Measurements from ENCODE around the gene GAD1.

Gene GAD1

DNA sequence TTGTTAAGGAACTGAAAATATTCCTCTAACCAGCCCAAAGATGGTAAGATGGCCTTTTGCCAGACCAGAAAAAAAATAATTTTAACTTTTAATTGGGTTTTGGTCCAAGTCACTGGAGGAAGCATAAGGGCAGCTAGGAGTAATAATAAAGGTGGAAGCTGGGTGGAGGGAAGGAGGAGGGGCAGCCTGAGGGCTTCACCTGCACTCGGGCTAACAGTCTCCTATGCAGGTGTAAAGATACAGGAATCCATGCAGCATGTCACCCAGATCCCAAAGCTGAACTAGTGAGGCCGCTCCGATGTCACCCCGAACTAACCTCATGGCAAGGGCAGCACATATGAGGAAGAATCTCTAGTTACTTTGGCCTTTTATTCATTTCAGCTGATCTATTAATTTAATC is 75.2 kb downstream of the GAD1 start:
- no peak for DNase-seq (ENCODE audit: low read depth in 1 of 2, low spot score in 1 of 2)

DNA sequence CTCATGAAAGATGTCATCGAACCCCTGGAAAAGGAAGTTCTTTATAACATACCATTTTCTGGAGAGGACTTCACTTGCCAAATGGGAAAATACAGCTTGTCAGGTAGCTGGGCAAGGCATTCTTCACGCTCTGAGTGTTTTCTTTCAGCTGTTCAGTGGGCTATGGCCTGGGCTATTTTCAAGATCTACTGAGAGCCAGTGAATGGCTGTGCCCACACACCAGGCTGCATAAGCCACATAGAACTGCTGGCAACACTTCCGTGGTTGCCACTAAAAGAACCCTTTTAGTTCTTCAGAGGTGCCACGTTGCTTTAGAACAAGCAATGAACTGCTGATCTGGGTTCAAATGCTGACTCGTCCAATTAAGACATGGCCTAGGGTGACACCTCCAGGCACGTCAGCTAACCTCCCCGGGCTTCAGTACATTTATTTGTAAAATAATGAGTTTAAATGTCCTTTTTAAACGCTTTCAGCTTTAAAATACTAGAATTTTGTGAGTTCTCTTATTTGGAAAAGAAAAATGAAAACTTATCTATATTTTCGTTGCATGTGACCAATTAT is 75.8 kb downstream of the GAD1 start:
- DNase-seq (ENCODE audit: low read depth in 1 of 2, low spot score in 1 of 2): no peak

DNA sequence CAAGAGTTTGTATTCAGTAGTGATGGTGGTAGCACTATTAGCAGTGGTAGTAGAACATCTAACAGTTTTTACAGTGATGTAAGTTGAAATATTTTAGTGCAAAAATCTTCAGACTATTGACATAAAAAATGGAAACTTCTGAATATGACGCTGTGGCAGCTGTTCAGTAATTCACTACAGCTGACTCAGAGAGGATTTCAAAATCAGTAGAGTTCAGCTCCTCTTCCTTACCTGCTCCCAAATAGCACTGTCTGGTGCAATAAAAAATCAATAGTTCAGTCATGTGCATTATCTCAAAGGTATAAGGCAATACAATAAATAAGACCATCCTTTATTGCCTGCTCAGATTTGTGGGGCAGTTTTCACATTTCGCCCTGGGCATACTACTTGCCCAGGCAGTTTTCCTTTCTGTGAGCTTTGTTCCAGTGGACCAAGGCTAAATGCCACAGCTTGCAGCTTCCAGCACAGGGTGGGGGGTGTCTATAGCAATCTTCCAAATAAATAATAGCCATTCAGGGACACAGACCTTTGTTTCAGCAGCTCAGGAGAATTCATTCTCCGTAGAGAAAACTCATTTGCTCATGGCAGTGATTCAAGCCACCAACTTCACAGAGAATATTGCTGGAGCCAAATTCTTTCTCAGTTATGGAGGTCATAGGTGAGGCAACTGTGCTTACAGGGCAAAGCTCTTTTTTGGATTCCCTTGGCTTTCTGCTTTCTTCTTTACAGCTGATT is 78.5 kb downstream of the GAD1 start:
- no peak for DNase-seq (ENCODE audit: low read depth in 1 of 2, low spot score in 1 of 2)

DNA sequence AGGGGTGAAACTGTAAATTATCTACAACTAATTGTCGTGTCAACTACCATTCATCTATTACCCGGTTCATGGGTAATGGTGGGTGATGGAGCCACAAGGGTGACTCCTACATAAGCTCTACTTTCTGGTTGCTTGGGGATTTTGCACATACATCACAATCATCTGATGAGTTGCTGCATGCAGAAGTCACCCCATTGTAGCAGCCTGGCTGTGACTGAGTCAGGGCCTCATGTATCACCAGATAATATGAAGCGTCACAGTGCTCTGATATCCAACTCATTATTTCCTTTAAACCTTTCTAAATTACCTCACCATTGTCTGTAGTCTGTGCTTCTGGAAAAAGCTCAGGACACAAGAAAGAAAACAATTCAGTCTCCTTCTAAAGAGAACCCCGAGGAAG is 79.9 kb downstream of the GAD1 start:
- no peak for DNase-seq (ENCODE audit: low read depth in 1 of 2, low spot score in 1 of 2)

DNA sequence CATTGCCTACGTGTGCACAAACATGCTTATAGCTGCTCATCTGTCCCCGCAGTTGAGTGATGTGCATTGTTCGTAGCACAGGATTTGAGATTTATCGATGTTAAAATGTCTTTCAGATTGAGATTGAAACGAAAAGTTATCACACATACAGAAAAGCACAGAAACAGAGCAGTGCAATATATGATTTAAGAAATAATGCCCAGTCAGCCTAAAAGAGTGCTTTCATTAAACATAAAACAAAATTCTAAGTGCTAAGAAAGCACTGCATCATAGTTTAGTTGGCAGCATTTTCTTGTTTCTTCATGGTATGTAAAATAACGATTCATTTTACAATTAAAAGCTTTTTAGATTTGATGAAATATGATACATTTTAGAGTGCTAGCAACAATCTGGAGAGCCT is 80.4 kb downstream of the GAD1 start:
- no peak for DNase-seq (ENCODE audit: low read depth in 1 of 2, low spot score in 1 of 2)

DNA sequence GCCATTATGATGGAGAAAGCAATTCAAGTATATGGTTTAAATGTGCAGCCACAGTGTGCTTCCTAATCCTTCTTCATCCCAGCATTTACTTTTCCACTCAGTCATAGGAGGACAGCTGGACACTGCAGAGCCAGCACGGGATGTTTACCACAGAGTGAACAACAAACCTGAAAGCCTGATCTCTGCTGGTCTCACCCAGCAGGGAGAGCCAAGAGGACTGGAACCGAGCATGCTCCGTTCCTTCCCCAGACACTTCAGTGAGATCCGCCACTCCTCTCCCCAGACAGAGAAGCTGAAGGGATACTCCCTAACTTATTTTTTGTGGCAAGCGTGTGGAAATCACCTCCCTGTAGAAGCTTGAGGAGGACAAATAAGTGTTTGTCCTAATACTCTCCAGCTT is 89.2 kb downstream of the GAD1 start:
- DNase-seq (ENCODE audit: low read depth in 1 of 2, low spot score in 1 of 2): no peak
